Common myeloid progenitor, CD34-positive (primary cell): ENCODE results near the gene SCART1.
A peak's percentile ranks its signal among the peaks of the same experiment; 100 is the strongest.

Experiments
- CTCF ChIA-PET: fragments of 350-600 bp; sonication (Branson Sonifier 250); formaldehyde crosslinking; loops from one replicate; lab custom pipeline; 2021; ENCODE audit warnings: antibody characterized with exemption; lab: Charles Lee
- POLR2A ChIA-PET: fragments of 350-600 bp; sonication (Branson Sonifier 250); formaldehyde crosslinking; loops from one replicate; lab custom pipeline; 2021; ENCODE audit warnings: antibody characterized with exemption; lab: Charles Lee
- DNase-seq, 3 donors: peaks; one replicate each; pipeline versions ENCODE4 v3.0.0 to v3.0.0-alpha.2; 2013
- H3K27ac ChIP-seq, 2 experiments: 1 replicate in 1 of 2; 2 replicates in 1 of 2; pipeline ENCODE4 v1.7.0; 2013; ENCODE audit warnings: inconsistent platforms in 2 of 2, low read length in 2 of 2, mild to moderate bottlenecking in 2 of 2, low read depth in 1 of 2, moderate library complexity in 1 of 2; ENCODE audit not compliant: severe bottlenecking in 2 of 2, insufficient read depth in 1 of 2, poor library complexity in 1 of 2
- H3K27me3 ChIP-seq, 5 experiments: replicated peaks in 2 of 5; 1 replicate in 3 of 5; 2 replicates in 2 of 5; pipeline versions ENCODE4 v1.6.1 to v1.7.0; 2013; ENCODE audit warnings: low read length in 4 of 5, mild to moderate bottlenecking in 2 of 5, moderate library complexity in 2 of 5, inconsistent platforms in 1 of 5; ENCODE audit not compliant: insufficient read depth in 5 of 5, control insufficient read depth in 4 of 5
- H3K36me3 ChIP-seq, 4 experiments: 1 replicate in 2 of 4; 2 replicates in 2 of 4; pipeline versions ENCODE4 v1.6.1 to v1.7.0; 2013; ENCODE audit warnings: low read length in 3 of 4, control low read depth in 1 of 4, mild to moderate bottlenecking in 1 of 4; ENCODE audit not compliant: control insufficient read depth in 4 of 4, insufficient read depth in 4 of 4
- H3K4me1 ChIP-seq, 4 experiments: 1 replicate in 3 of 4; 2 replicates in 1 of 4; pipeline versions ENCODE4 v1.6.1 to v1.7.1; 2013; ENCODE audit warnings: low read length in 3 of 4, mild to moderate bottlenecking in 3 of 4, control low read depth in 1 of 4, inconsistent platforms in 1 of 4, moderate library complexity in 1 of 4; ENCODE audit not compliant: control insufficient read depth in 4 of 4, insufficient read depth in 4 of 4; ENCODE audit errors: control extremely low read depth in 1 of 4
- H3K4me3 ChIP-seq, 7 experiments: 1 replicate in 4 of 7; 2 replicates in 3 of 7; pipeline versions ENCODE4 v1.5.1 to v1.7.0; 2013; ENCODE audit warnings: mild to moderate bottlenecking in 7 of 7, low read length in 6 of 7, moderate library complexity in 6 of 7, inconsistent platforms in 2 of 7, low read depth in 2 of 7, control low read depth in 1 of 7; ENCODE audit not compliant: insufficient read depth in 4 of 7, control insufficient read depth in 1 of 7; ENCODE audit errors: extremely low read depth in 1 of 7
- H3K9me3 ChIP-seq, 5 experiments: 1 replicate in 4 of 5; 2 replicates in 1 of 5; pipeline versions ENCODE4 v1.6.1 to v1.7.1; 2013; ENCODE audit warnings: low read length in 4 of 5, mild to moderate bottlenecking in 2 of 5, inconsistent platforms in 1 of 5, low read depth in 1 of 5, moderate library complexity in 1 of 5; ENCODE audit not compliant: control insufficient read depth in 4 of 5, insufficient read depth in 2 of 5; ENCODE audit errors: control extremely low read depth in 1 of 5
- WGBS: methylation state at CpG from one replicate; pipeline ENCODE4 v1.1.5; 2013; ENCODE audit not compliant: insufficient coverage; 5-methylcytosine and 5-hydroxymethylcytosine counted together

The SCART1 gene

GRCh38 chr10:133442191-133442966 is 11.4 kb upstream of the SCART1 start:
- Histone ChIP-seq H3K27ac (no peak overlapping the region), H3K4me1 (peaks cover 0 to 20% (median 17%) of the 10 kb centered on the region in 4 experiments), H3K36me3 (no peaks in the 10 kb centered on the region), H3K4me3 (peak overlapping the region in 1 of 7 experiments; percentile 9), H3K27me3 (peaks cover 0 to 3% (median 0%) of the 10 kb centered on the region in 5 experiments), H3K9me3 (peaks cover 0 to 25% (median 19%) of the 10 kb centered on the region in 5 experiments)
- 64% methylated on average over 19 of the region's 23 CpGs for WGBS
- CTCF ChIA-PET, result interaction anchor here (1.0 kb wide), 1 partner anchor 9 kb away, joined by 3 read pairs; no protein-coding TSS in a partner anchor
- POLR2A ChIA-PET, result no interaction called here
- DNase-seq, result peak; percentile 44 to 87 (median 80)

DNA sequence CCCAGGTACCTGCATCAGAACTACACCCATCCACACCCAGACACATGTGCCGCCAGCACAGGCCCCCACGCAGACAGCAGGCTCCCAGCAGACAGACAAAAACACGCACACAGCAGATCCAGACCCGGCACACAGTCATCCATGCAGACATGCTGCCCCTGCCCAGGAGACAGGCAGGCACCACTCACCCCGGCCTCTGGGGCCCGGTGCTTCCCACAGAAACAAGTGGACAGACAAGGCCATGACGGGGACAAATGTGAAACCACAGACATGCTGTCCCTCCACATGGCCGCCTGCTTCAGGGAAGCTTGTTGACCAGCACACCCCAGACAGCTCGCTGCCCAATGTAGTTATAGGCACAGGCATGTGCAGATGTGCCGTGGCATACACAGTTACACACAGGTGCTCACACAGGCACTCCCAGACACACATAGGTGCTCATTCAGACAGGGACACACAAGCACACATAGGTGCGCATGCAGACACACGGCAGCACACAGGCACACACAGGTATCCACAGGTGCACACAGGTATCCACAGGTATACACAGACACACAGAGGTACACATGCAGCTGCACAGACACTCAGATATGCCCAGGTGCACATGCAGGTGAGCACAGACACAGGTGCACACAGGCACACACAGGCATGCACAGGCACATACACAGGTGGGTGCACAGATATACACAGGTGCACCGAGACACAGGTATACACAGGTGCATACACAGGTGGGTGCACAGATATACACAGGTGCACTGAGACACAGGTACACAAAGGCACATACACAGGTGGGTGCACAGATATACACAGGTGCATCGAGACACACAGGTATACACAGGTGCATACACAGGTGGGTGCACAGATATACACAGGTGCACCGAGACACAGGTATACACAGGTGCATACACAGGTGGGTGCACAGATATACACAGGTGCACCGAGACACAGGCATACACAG is 10.5 kb upstream of the SCART1 start:
- ChIA-PET POLR2A (no interaction called here), CTCF (interaction anchor here (1.0 kb wide), 1 partner anchor 8 kb away, joined by 3 read pairs; no protein-coding TSS in a partner anchor)
- Histone ChIP-seq H3K36me3 (no peaks in the 10 kb centered on the region), H3K4me1 (peaks cover 0 to 20% (median 17%) of the 10 kb centered on the region in 4 experiments), H3K27me3 (peaks cover 0 to 3% (median 0%) of the 10 kb centered on the region in 5 experiments), H3K9me3 (peaks cover 0 to 29% (median 24%) of the 10 kb centered on the region in 5 experiments), H3K4me3 (no peak overlapping the region), H3K27ac (no peak overlapping the region)
- WGBS, result 91% methylated on average over 14 of the region's 16 CpGs
- no peak for DNase-seq

GRCh38 chr10:133444342-133445267 is 9.1 kb upstream of the SCART1 start:
- ChIA-PET POLR2A (no interaction called here), CTCF (no interaction called here)
- no peak overlapping the region for H3K4me3 ChIP-seq
- H3K27ac ChIP-seq, result no peak overlapping the region
- no peak for DNase-seq
- H3K9me3 ChIP-seq, result peaks cover 0 to 37% (median 32%) of the 10 kb centered on the region in 5 experiments
- H3K36me3 ChIP-seq, result no peaks in the 10 kb centered on the region
- H3K4me1 ChIP-seq, result peaks cover 0 to 20% (median 17%) of the 10 kb centered on the region in 4 experiments
- peaks cover 0 to 3% (median 0%) of the 10 kb centered on the region in 5 experiments for H3K27me3 ChIP-seq
- WGBS, result 81% methylated on average over 6 of the region's 12 CpGs

DNA sequence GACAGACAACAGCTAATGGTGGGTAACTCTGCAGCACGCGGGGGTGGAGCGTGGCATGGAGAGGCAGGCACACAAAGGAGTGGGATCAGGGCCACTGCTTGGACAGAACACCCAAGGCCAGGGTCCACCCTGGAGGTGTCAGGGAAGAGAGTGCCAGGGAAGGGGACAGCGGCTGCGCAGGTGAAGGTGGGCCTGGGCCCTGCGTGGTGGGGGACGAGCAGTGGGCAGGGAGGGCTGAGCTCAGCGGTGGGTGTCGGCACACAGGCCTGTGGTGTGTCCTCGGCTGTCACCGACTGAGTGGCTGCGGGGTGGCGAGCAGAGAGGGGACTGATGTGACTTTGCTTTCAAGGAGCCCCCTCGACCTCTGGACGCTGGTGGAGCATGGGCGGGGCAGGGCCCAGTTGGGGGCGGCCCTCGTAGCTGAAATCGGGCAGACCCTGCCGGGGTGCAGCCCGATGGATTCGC is 8.4 kb upstream of the SCART1 start:
- CTCF ChIA-PET, result no interaction called here
- WGBS, result 97% methylated on average over 11 of the region's 22 CpGs
- no peak for DNase-seq

DNA sequence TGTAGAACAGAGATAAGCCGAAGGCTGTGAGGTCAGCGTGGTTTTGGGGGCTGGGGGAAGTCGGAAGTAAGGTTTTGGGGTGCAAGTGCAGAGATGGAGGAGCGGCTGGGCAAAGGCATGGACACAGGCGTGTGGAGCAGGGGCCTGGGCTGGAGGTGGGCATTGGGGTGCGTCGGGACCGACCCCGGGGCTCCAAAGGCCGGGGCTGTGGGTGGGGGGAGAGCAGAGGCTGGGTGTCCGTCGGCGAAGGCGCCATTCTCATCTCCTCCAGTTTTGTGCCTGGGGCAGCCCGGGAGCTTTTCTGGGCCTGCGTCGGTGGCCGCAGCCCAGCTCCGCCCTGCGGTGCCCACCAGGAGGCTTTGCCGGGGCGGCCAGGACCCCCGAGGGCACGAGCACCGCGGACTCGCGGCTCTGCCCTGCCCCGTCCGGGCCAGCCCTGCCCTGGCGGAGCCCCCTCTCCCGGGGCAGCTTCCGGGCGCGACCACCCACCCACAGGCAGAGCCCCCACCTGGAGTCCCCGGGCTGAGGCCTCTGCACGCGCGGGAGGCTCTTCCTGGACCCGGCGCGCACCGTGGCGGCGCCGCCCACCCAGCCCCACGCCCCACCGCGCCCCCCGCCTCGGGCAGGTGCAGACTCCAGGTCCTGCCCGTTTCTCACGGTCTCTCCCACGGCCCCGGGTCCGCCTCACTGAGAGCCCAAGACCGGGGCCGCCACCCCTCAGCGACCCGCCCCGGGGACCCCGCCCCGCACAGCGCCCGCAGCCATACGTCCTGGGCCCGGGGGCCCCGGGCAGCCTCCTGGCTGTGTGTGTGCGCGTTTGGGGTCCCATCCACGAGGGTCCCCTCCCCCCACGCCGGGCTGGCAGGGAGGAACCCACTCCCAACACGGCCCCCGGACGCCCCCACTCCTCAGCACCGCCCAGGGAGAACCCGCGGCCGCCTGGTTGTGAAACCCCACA is 7.7 kb upstream of the SCART1 start:
- CTCF ChIA-PET, result no interaction called here
- POLR2A ChIA-PET, result no interaction called here
- 49% methylated on average over 79 of the region's 80 CpGs for WGBS

More for the DNA sequence above, 8.4 kb upstream of the SCART1 start:
- Histone ChIP-seq H3K4me3 (no peak overlapping the region), H3K36me3 (no peaks in the 10 kb centered on the region), H3K9me3 (peaks cover 0 to 37% (median 32%) of the 10 kb centered on the region in 5 experiments), H3K27ac (no peak overlapping the region), H3K27me3 (peaks cover 0 to 3% (median 0%) of the 10 kb centered on the region in 5 experiments), H3K4me1 (peaks cover 0 to 20% (median 17%) of the 10 kb centered on the region in 4 experiments)
- POLR2A ChIA-PET, result no interaction called here

More for the DNA sequence above, 7.7 kb upstream of the SCART1 start:
- peaks cover 0 to 3% (median 0%) of the 10 kb centered on the region in 5 experiments for H3K27me3 ChIP-seq
- peaks cover 0 to 37% (median 32%) of the 10 kb centered on the region in 5 experiments for H3K9me3 ChIP-seq
- no peaks in the 10 kb centered on the region for H3K36me3 ChIP-seq
- DNase-seq, result no peak
- H3K27ac ChIP-seq, result no peak overlapping the region
- no peak overlapping the region for H3K4me3 ChIP-seq
- peaks cover 0 to 20% (median 17%) of the 10 kb centered on the region in 4 experiments for H3K4me1 ChIP-seq
